Brain microvascular endothelial cell (primary cell): Measurements from ENCODE around the gene ESYT2.

Experiments
- DNase-seq: peaks from one replicate; pipeline ENCODE4 v3.0.0-alpha.2; 2020
- H3K27ac ChIP-seq: fragments of 250-450 bp; sonication (Bioruptor Pico); 2 replicates; pipeline ENCODE4 v1.5.1; 2020; ENCODE audit warnings: mild to moderate bottlenecking, moderate library complexity
- H3K27me3 ChIP-seq: fragments of 250-450 bp; sonication (Bioruptor Pico); replicated peaks from 2 replicates; pipeline ENCODE4 v1.5.1; 2020; ENCODE audit warnings: mild to moderate bottlenecking
- H3K36me3 ChIP-seq: fragments of 250-450 bp; sonication (Bioruptor Pico); replicated peaks from 2 replicates; pipeline ENCODE4 v1.5.1; 2020; ENCODE audit warnings: mild to moderate bottlenecking
- H3K4me3 ChIP-seq: 2 replicates; pipeline ENCODE4 v1.5.1; 2011; ENCODE audit warnings: low read depth, mild to moderate bottlenecking, control low read depth, low read length, moderate library complexity
- in situ Hi-C: cut with HindIII; loops from 2 replicates; pipeline ENCODE4 v1.10.0; 2017; ENCODE audit warnings: low sequenced_read_pairs, low pct_ligation_motif_present
- TF ChIP-seq, protein P1 (sequence below): IDR thresholded peaks from 2 replicates; pipeline ENCODE4 v1.5.1; 2011; ENCODE audit warnings: low read depth, mild to moderate bottlenecking, moderate library complexity, low read length, control low read depth, inconsistent platforms; ENCODE audit errors: missing control alignments

Gene ESYT2

DNA sequence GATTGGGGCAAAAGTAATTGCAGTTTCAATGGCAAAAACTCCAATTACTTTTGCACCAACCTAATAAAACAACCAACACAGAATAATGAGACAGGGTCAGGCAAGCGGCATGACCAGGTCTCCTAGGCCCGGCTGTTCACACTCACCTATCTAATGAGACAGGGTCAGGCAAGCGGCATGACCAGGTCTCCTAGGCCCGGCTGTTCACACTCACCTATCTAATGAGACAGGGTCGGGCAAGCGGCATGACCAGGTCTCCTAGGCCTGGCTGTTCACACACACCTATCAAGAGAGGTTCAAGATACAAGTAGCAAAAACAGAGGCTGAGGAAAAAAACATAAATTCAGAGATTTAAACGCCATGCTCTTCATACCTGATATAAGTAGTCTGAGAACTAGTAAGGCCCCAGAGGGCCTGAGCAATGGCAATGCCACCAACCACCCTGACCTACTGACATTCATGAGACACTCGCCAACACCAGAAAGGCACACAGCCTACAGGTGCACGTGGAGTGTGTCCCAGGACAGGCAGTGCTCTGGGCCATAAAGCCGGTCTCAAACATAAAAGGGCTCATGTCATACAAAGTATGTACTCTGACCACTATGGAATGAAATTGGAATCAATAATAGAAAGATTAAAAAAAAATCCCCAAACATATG is 84.1 kb downstream of the ESYT2 start:
- Histone ChIP-seq H3K36me3 (peaks cover 52% of the 10 kb centered on the region), H3K27me3 (no peaks in the 10 kb centered on the region), H3K27ac (no peak overlapping the region), H3K4me3 (no peak overlapping the region)
- in situ Hi-C loops, result no loop called here
- TF ChIP-seq, protein P1, sequence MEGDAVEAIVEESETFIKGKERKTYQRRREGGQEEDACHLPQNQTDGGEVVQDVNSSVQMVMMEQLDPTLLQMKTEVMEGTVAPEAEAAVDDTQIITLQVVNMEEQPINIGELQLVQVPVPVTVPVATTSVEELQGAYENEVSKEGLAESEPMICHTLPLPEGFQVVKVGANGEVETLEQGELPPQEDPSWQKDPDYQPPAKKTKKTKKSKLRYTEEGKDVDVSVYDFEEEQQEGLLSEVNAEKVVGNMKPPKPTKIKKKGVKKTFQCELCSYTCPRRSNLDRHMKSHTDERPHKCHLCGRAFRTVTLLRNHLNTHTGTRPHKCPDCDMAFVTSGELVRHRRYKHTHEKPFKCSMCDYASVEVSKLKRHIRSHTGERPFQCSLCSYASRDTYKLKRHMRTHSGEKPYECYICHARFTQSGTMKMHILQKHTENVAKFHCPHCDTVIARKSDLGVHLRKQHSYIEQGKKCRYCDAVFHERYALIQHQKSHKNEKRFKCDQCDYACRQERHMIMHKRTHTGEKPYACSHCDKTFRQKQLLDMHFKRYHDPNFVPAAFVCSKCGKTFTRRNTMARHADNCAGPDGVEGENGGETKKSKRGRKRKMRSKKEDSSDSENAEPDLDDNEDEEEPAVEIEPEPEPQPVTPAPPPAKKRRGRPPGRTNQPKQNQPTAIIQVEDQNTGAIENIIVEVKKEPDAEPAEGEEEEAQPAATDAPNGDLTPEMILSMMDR, result no peak
- no peak for DNase-seq

DNA sequence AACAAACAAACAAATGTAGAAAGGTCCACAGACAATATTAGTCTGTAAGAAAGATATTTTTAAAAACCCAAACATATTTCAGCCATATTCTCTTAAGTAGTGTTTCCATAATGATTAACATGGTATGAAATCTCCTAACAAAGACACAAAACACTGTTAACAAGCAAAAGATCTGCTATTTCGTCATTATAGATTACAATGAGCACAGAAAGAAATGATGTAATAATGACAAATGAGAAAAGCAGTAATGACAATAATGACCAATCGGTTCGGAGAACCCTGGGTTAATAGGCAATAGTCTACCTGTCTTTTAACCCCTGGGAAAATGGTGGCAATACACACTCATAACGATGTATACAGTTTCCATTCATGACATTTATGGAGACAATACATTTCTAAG is 85.2 kb downstream of the ESYT2 start:
- H3K27me3 ChIP-seq, result no peaks in the 10 kb centered on the region
- peaks cover 50% of the 10 kb centered on the region for H3K36me3 ChIP-seq
- in situ Hi-C loops, result no loop called here
- no peak for DNase-seq
- TF ChIP-seq, protein P1, result no peak
- H3K27ac ChIP-seq, result no peak overlapping the region
- H3K4me3 ChIP-seq, result no peak overlapping the region

DNA sequence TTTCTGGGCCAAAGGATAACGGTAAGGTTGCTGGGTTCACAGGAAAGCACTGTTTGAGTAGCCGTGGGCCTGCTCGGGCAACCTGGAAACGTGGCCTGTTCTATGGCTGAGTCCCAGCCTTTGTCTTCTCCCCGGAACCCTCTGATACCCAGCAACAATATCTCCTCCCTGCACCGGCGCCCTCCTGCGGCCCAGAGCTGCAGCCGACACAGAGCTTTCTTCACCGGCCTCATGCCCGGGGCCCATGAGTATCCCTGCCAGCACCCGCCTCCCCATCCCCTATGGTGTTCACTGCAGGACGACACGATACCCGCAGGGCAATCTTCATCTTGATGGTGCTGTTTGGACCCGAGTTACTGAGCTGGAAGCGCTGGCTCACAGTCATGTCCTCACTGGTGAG is 86.1 kb downstream of the ESYT2 start:
- Histone ChIP-seq H3K27ac (no peak overlapping the region), H3K36me3 (peaks cover 52% of the 10 kb centered on the region), H3K4me3 (no peak overlapping the region), H3K27me3 (no peaks in the 10 kb centered on the region)
- DNase-seq, result no peak
- TF ChIP-seq, protein P1, result no peak
- in situ Hi-C loops, result no loop called here

DNA sequence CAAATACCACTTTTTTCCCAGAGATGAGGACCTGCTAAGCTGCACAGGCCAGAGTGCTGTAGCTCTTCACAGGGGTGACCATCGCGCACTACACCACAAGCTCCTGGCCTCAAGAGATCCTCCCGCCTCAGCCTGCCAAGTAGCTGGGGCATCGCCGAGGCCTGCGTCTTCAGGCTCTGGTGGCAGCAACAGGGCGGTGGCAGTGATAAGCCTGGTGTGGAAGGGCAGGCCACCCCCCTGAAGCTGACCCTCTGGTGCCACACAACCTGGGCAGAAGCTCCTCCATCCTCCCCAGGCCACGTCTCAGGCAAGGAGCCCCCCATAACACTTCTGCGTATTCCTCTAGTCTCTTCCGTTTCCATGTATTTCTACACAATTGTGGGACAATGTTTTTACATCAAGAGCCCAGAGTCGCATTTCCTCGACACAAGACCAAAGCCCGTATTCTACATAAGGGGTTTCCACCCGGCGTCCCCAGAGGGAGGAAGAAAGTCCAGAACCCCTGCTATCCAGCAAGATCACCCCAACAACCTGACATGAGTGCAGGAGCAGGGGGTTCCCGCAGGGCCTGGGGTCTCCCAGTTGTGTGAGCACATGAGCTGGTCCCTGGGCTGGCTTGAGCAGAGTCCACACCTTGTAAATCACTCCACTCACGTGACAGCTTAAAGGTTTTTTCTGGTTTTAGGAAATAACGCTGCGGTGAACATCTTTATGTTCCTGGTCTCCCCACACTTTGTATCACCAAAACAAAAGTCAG is 87.1 kb downstream of the ESYT2 start:
- DNase-seq, result no peak
- H3K36me3 ChIP-seq, result peaks cover 44% of the 10 kb centered on the region

DNA sequence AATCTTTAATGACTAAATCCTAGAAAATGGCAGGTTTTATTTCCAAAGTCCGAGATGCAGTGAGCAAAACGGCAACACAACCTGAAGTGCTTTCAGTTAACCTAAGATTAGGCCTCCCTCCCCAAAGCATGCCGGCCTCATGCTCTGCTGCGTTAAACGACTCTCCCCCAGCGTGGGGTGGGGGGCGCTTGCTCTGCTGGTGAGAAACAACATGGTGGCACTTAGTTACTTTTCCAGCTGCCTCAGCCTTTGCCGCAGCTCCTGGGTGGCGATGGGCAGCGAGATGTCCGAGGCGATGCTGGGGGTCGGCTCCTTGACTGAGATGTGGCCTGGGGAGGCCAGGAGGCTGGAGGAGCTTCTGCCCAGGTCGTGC is 88.0 kb downstream of the ESYT2 start:
- TF ChIP-seq, protein P1, result no peak
- Histone ChIP-seq H3K4me3 (no peak overlapping the region), H3K27me3 (no peaks in the 10 kb centered on the region), H3K27ac (peak overlapping the region; percentile 87), H3K36me3 (peaks cover 43% of the 10 kb centered on the region)
- in situ Hi-C loops, result no loop called here
- no peak for DNase-seq

More for the DNA sequence above, 87.1 kb downstream of the ESYT2 start:
- H3K27ac ChIP-seq, result no peak overlapping the region
- no peak overlapping the region for H3K4me3 ChIP-seq
- in situ Hi-C loops, result no loop called here
- H3K27me3 ChIP-seq, result no peaks in the 10 kb centered on the region
- TF ChIP-seq, protein P1, result no peak
